HepG2 (cell line): ENCODE measurements around the gene MAN2A2. TPM values are rescaled to one million over a fixed set of nuclear protein-coding genes. Genes with fewer than 3 reads are reported as not detected.

Experiments used
- ATAC-seq: fragments of 200-7000 bp; cut with Tn5 transposase; 3 replicates; pipeline ENCODE4 v1.9.1; 2020; ENCODE audit warnings: mild to moderate bottlenecking, moderate library complexity
- BruUV-seq: library from RNA; stranded (reverse); fragments of 400-500 nt; replicated peaks from 2 replicates; lab custom pipeline; 2021; lab: Mats Ljungman, UMichigan
- CTCF ChIA-PET: fragments of 300-600 bp; formaldehyde crosslinking; extraction: SDS; loops from one replicate; lab custom pipeline; 2021; ENCODE audit warnings: low total read pairs, inconsistent platforms, low intra/inter-chr PET ratio; lab: Yijun Ruan, JAX
- POLR2A ChIA-PET: fragments of 350-600 bp; sonication (Branson Sonifier 250); formaldehyde crosslinking; loops from one replicate; lab custom pipeline; 2020; ENCODE audit warnings: antibody characterized with exemption, inconsistent platforms; lab: Yijun Ruan, JAX
- DNase-seq: peaks from one replicate; pipeline ENCODE4 v3.0.0-alpha.2; 2015; ENCODE audit warnings: low spot score
- FAIRE-seq: peaks from 3 replicates; lab custom pipeline; 2011; peaks lifted over from hg19 to GRCh38; lab: Jason Lieb, UNC
- H2AFZ ChIP-seq: one replicate; pipeline ENCODE4 v1.6.1; 2011; ENCODE audit warnings: low read length, inconsistent platforms
- H3K27ac ChIP-seq: fragments of 300-600 bp; 3 replicates; pipeline ENCODE4 v1.8.0; 2011; ENCODE audit warnings: mixed run types, mild to moderate bottlenecking, mixed read lengths, low read length, inconsistent platforms; ENCODE audit not compliant: insufficient read depth; ENCODE audit errors: extremely low read length
- H3K27me3 ChIP-seq, 2 experiments: fragments of 200-600 bp in 1 of 2; 2 replicates in 1 of 2; 3 replicates in 1 of 2; pipeline versions ENCODE4 v1.6.0 to v1.8.0; 2011; ENCODE audit warnings: low read length in 2 of 2, mild to moderate bottlenecking in 2 of 2, moderate library complexity in 2 of 2, inconsistent platforms in 1 of 2; ENCODE audit not compliant: insufficient read depth in 2 of 2, control insufficient read depth in 1 of 2
- H3K36me3 ChIP-seq, 2 experiments: fragments of 200-600 bp in 1 of 2; replicated peaks in 1 of 2; 2 replicates in 1 of 2; 3 replicates in 1 of 2; pipeline versions ENCODE4 v1.5.1 to v1.8.0; 2011; ENCODE audit warnings: low read length in 2 of 2, inconsistent platforms in 1 of 2; ENCODE audit not compliant: insufficient read depth in 2 of 2, control insufficient read depth in 1 of 2
- H3K4me1 ChIP-seq: 2 replicates; pipeline ENCODE4 v1.5.1; 2012; ENCODE audit warnings: low read length, inconsistent platforms; ENCODE audit not compliant: insufficient read depth
- H3K4me2 ChIP-seq: 2 replicates; pipeline ENCODE4 v1.6.0; 2011; ENCODE audit warnings: low read depth, low read length, inconsistent platforms
- H3K4me3 ChIP-seq, 3 experiments: fragments of 200-600 bp in 1 of 3; sonication (generic), shearing (Covaris generic) in 1 of 3; replicated peaks in 1 of 3; 2 replicates each; pipeline ENCODE4 v1.5.1; 2011 to 2016; ENCODE audit warnings: low read length in 3 of 3, inconsistent platforms in 2 of 3, low read depth in 2 of 3, mild to moderate bottlenecking in 2 of 3, control low read depth in 1 of 3, mixed read lengths in 1 of 3; ENCODE audit not compliant: insufficient read depth in 1 of 3
- H3K79me2 ChIP-seq: one replicate; pipeline ENCODE4 v1.6.1; 2011; ENCODE audit warnings: low read length, inconsistent platforms; ENCODE audit not compliant: insufficient read depth
- H3K9ac ChIP-seq: 2 replicates; pipeline ENCODE4 v1.6.0; 2011; ENCODE audit warnings: mild to moderate bottlenecking, low read depth, low read length, inconsistent platforms; ENCODE audit not compliant: insufficient read depth
- H3K9me3 ChIP-seq: 2 replicates; pipeline ENCODE4 v1.5.1; 2012; ENCODE audit warnings: mild to moderate bottlenecking, low read length
- H4K20me1 ChIP-seq: 2 replicates; pipeline ENCODE4 v1.6.0; 2011; ENCODE audit warnings: inconsistent platforms, mild to moderate bottlenecking, low read length, moderate library complexity; ENCODE audit not compliant: insufficient read depth
- AGO2 ChIP-seq: fragments of 200-400 bp; formaldehyde crosslinking; optimal IDR thresholded peaks from 2 replicates; pipeline ENCODE3; 2017; ENCODE audit warnings: mild to moderate bottlenecking, low read depth, low read length, moderate library complexity
- ARID2 ChIP-seq: sonication (generic); formaldehyde crosslinking; IDR thresholded peaks from 2 replicates; pipeline ENCODE4 v1.8.1; 2022; ENCODE audit warnings: mild to moderate bottlenecking, missing genetic modification reagents, borderline replicate concordance
- CBX5 ChIP-seq: sonication (generic); formaldehyde crosslinking; IDR thresholded peaks from 2 replicates; pipeline ENCODE4 v1.4.0; 2020; ENCODE audit warnings: missing genetic modification reagents, borderline replicate concordance
- HOXD1 ChIP-seq: sonication (generic); formaldehyde crosslinking; IDR thresholded peaks from 2 replicates; pipeline ENCODE4 v1.5.0; 2020; ENCODE audit warnings: missing genetic modification reagents
- KDM3A ChIP-seq: IDR thresholded peaks from 2 replicates; pipeline ENCODE4 v1.6.1; 2018; ENCODE audit warnings: low read depth, missing compliant biosample characterization
- MTF1 ChIP-seq: sonication (generic); formaldehyde crosslinking; IDR thresholded peaks from 2 replicates; pipeline ENCODE4 v1.5.0; 2020; ENCODE audit warnings: missing genetic modification reagents
- PCBP1 ChIP-seq: fragments of 200-400 bp; formaldehyde crosslinking; IDR thresholded peaks from 2 replicates; pipeline ENCODE4 v1.6.1; 2017; ENCODE audit warnings: mild to moderate bottlenecking, low read depth, low read length, borderline replicate concordance
- PHB2 ChIP-seq: fragments of 450-650 bp; IDR thresholded peaks from 2 replicates; pipeline ENCODE4 v1.6.1; 2018; ENCODE audit not compliant: partially characterized antibody
- SRY ChIP-seq: sonication (generic); formaldehyde crosslinking; IDR thresholded peaks from 2 replicates; pipeline ENCODE4 v1.8.0; 2022; ENCODE audit warnings: mild to moderate bottlenecking, missing genetic modification reagents
- ZMYM2 ChIP-seq: sonication (generic); formaldehyde crosslinking; IDR thresholded peaks from 2 replicates; pipeline ENCODE4 v1.8.0; 2022; ENCODE audit warnings: mild to moderate bottlenecking, missing genetic modification reagents
- ZNF572 ChIP-seq: sonication (generic); formaldehyde crosslinking; IDR thresholded peaks from 2 replicates; pipeline ENCODE4 v1.5.1; 2020; ENCODE audit warnings: mild to moderate bottlenecking, missing genetic modification reagents
- ZNF883 ChIP-seq: sonication (generic); formaldehyde crosslinking; IDR thresholded peaks from 2 replicates; pipeline ENCODE4 v1.5.1; 2020; ENCODE audit warnings: mild to moderate bottlenecking, missing genetic modification reagents; ENCODE audit errors: not compliant biosample characterization
- ZZZ3 ChIP-seq: sonication (generic); formaldehyde crosslinking; IDR thresholded peaks from 2 replicates; pipeline ENCODE4 v1.4.0; 2020; ENCODE audit warnings: missing genetic modification reagents, mild to moderate bottlenecking, borderline replicate concordance
- WGBS: methylation state at CpG from one replicate; pipeline ENCODE4 v1.1.6; 2017; ENCODE audit warnings: low lambda C conversion rate; 5-methylcytosine and 5-hydroxymethylcytosine counted together
- in situ Hi-C: cut with HindIII; loops from 2 replicates; pipeline ENCODE4 v1.10.0; 2017; ENCODE audit warnings: low pct_unique_long_range_greater_than_20kb; ENCODE audit not compliant: extremely low pct_ligation_motif_present
- intact Hi-C: fragments of 100-400 bp; cut with micrococcal nuclease; formaldehyde crosslinking; loops from one replicate; pipeline ENCODE4 v1.10.0; 2022; ENCODE audit not compliant: unreplicated experiment
- polyA plus RNA-seq, 8 experiments: library from polyadenylated mRNA; depleted of rRNA in 3 of 8; stranded (reverse) in 7 of 8; unstranded in 1 of 8; fragments of >200 nt; fragmentation: Illumina TruSeq in 4 of 8; extraction: Trizol in 4 of 8; gene quantifications; 2 replicates each; pipeline versions ENCODE4 v1.2.1 to v1.2.3, GENCODE V29; 2011 to 2016; ENCODE audit warnings: low read depth in 4 of 8, missing spikeins in 1 of 8, mixed read lengths in 1 of 8; ENCODE audit not compliant: insufficient read depth in 1 of 8
- total RNA-seq, 5 experiments: library from RNA; depleted of rRNA; stranded (reverse); fragments of >200 nt; fragmentation: Illumina TruSeq; extraction: Trizol; gene quantifications; 2 replicates each; pipeline ENCODE4 v1.2.3, GENCODE V29; 2016; ENCODE audit warnings: low read depth in 1 of 5
- TF ChIP-seq, protein P1 (sequence below): sonication (generic); formaldehyde crosslinking; IDR thresholded peaks from 2 replicates; pipeline ENCODE4 v1.4.0; 2020; ENCODE audit warnings: missing genetic modification reagents, borderline replicate concordance
- TF ChIP-seq, protein P2 (sequence below): sonication (generic); formaldehyde crosslinking; IDR thresholded peaks from 2 replicates; pipeline ENCODE4 v1.4.0; 2020; ENCODE audit warnings: mild to moderate bottlenecking, low read depth, missing genetic modification reagents
- TF ChIP-seq, protein P3 (sequence below): sonication (generic); formaldehyde crosslinking; IDR thresholded peaks from 2 replicates; pipeline ENCODE4 v1.9.0; 2021; ENCODE audit warnings: missing genetic modification reagents, borderline replicate concordance
- TF ChIP-seq, protein P4 (sequence below): sonication (generic); formaldehyde crosslinking; conservative IDR thresholded peaks from 2 replicates; pipeline ENCODE4 v1.4.0; 2020; ENCODE audit warnings: missing genetic modification reagents

MAN2A2 gene
- total and polyA plus RNA-seq, 2 of the 13 experiments (the other 11 are each of a cell fraction or from before 2014, with no cell fraction given) = 17.5 to 51.5 TPM

DNA sequence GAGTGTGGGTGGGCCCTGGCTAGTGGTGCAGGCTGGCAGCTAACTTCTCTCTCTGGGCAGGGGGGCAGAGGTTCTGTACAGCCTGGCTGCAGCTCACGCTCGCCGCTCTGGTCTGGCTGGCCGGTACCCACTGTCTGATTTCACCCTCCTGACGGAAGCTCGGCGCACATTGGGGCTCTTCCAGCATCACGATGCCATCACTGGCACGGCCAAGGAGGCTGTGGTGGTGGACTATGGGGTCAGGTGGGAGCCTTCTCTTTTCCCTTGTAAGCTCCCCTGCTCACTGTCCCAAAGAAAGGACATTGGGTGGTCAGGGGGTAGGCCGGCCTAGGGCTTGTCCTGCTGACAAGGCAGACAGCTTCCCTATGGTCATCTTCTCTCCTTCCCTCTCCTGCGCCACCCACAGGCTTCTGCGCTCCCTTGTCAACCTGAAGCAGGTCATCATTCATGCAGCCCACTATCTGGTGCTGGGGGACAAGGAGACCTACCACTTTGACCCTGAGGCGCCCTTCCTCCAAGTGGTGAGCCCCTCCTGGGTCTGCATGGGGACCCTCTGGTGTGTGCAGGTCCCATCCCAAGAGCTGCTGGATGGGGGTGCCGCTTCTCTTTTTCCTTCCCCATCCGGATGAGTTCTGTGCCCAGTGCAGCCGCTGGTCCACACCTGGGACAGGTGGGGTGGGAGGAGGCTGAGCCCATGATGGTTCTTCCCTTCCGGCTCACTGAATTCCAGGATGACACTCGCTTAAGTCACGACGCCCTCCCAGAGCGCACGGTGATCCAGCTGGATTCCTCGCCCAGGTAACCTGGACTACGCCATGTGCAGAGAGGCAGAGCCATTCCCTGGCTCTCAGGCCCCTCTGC, 7.6 kb downstream of the MAN2A2 start:
- no peak for ATAC-seq
- no peaks in the 10 kb centered on the region for H3K9me3 ChIP-seq
- H3K4me2 ChIP-seq = no peak overlapping the region
- H3K27me3 ChIP-seq = no peaks in the 10 kb centered on the region
- ChIA-PET POLR2A (no interaction called here), CTCF (no interaction called here)
- no peak overlapping the region for H3K4me3 ChIP-seq
- H2AFZ ChIP-seq = no peak overlapping the region
- peaks cover 22 to 75% of the 10 kb centered on the region in 2 experiments for H3K36me3 ChIP-seq
- H3K4me1 ChIP-seq = no peaks in the 10 kb centered on the region
- H3K79me2 ChIP-seq = no peaks in the 10 kb centered on the region
- no peak for FAIRE-seq
- BruUV-seq = no TSS peak
- in situ Hi-C loops (no loop called here), intact Hi-C loops (no loop called here)
- TF ChIP-seq PHB2 (no peak), AGO2 (no peak), ZMYM2 (CRISPR knock-in tag) (no peak), HOXD1 (CRISPR knock-in tag) (no peak), SRY (CRISPR knock-in tag) (no peak), ZZZ3 (CRISPR knock-in tag) (no peak), ZNF572 (no peak), KDM3A (CRISPR knock-in tag) (no peak), PCBP1 (no peak), ZNF883 (CRISPR knock-in tag) (no peak), ARID2 (CRISPR knock-in tag) (no peak), CBX5 (CRISPR knock-in tag) (no peak), MTF1 (no peak)
- TF ChIP-seq, protein P1, sequence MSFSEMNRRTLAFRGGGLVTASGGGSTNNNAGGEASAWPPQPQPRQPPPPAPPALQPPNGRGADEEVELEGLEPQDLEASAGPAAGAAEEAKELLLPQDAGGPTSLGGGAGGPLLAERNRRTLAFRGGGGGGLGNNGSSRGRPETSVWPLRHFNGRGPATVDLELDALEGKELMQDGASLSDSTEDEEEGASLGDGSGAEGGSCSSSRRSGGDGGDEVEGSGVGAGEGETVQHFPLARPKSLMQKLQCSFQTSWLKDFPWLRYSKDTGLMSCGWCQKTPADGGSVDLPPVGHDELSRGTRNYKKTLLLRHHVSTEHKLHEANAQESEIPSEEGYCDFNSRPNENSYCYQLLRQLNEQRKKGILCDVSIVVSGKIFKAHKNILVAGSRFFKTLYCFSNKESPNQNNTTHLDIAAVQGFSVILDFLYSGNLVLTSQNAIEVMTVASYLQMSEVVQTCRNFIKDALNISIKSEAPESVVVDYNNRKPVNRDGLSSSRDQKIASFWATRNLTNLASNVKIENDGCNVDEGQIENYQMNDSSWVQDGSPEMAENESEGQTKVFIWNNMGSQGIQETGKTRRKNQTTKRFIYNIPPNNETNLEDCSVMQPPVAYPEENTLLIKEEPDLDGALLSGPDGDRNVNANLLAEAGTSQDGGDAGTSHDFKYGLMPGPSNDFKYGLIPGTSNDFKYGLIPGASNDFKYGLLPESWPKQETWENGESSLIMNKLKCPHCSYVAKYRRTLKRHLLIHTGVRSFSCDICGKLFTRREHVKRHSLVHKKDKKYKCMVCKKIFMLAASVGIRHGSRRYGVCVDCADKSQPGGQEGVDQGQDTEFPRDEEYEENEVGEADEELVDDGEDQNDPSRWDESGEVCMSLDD (CRISPR knock-in tag) = no peak
- TF ChIP-seq, protein P2, sequence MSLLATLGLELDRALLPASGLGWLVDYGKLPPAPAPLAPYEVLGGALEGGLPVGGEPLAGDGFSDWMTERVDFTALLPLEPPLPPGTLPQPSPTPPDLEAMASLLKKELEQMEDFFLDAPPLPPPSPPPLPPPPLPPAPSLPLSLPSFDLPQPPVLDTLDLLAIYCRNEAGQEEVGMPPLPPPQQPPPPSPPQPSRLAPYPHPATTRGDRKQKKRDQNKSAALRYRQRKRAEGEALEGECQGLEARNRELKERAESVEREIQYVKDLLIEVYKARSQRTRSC (CRISPR knock-in tag) = no peak
- TF ChIP-seq, protein P3, sequence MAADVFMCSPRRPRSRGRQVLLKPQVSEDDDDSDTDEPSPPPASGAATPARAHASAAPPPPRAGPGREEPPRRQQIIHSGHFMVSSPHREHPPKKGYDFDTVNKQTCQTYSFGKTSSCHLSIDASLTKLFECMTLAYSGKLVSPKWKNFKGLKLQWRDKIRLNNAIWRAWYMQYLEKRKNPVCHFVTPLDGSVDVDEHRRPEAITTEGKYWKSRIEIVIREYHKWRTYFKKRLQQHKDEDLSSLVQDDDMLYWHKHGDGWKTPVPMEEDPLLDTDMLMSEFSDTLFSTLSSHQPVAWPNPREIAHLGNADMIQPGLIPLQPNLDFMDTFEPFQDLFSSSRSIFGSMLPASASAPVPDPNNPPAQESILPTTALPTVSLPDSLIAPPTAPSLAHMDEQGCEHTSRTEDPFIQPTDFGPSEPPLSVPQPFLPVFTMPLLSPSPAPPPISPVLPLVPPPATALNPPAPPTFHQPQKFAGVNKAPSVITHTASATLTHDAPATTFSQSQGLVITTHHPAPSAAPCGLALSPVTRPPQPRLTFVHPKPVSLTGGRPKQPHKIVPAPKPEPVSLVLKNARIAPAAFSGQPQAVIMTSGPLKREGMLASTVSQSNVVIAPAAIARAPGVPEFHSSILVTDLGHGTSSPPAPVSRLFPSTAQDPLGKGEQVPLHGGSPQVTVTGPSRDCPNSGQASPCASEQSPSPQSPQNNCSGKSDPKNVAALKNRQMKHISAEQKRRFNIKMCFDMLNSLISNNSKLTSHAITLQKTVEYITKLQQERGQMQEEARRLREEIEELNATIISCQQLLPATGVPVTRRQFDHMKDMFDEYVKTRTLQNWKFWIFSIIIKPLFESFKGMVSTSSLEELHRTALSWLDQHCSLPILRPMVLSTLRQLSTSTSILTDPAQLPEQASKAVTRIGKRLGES (CRISPR knock-in tag) = no peak
- TF ChIP-seq, protein P4, sequence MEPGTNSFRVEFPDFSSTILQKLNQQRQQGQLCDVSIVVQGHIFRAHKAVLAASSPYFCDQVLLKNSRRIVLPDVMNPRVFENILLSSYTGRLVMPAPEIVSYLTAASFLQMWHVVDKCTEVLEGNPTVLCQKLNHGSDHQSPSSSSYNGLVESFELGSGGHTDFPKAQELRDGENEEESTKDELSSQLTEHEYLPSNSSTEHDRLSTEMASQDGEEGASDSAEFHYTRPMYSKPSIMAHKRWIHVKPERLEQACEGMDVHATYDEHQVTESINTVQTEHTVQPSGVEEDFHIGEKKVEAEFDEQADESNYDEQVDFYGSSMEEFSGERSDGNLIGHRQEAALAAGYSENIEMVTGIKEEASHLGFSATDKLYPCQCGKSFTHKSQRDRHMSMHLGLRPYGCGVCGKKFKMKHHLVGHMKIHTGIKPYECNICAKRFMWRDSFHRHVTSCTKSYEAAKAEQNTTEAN (CRISPR knock-in tag) = no peak
- no peaks in the 10 kb centered on the region for H4K20me1 ChIP-seq
- 97% methylated on average over 11 of the region's 24 CpGs for WGBS
- DNase-seq = no peak
- H3K27ac ChIP-seq = no peak overlapping the region
- no peak overlapping the region for H3K9ac ChIP-seq
